ENCODE data around the gene PI4KA.

The PI4KA gene

DNA sequence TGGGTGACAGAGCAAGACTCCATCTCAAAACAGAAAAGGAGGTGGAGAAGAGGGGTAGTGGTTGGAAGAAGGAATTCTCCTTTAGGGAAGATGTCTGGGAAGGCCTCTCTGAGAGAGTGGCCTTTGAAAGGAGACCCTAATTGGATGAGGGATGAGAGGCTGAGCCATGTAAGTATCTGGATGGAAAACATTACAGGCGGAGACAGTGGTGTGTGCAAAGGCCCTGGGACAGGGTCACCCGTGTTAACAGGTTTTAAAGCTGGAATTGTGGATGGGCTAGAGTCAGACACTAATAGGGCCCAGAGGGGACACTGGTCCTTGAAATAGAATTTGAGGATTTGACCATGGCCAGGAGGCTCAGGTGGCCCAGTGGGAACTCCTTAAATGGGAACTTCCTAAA, 10.6 kb upstream of the PI4KA start:
- TF ChIP-seq POLR2A (IDR thresholded peaks at IDR 0.05; ENCODE audit: extremely low read depth, insufficient read length) (no peak), MYC (IDR thresholded peaks at IDR 0.05; ENCODE audit: low read depth, low read length) (no peak)
- TF ChIP-seq, protein P1, sequence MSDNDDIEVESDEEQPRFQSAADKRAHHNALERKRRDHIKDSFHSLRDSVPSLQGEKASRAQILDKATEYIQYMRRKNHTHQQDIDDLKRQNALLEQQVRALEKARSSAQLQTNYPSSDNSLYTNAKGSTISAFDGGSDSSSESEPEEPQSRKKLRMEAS (IDR thresholded peaks at IDR 0.05; ENCODE audit: low read depth, low read length), result no peak
- TF ChIP-seq, protein P2, sequence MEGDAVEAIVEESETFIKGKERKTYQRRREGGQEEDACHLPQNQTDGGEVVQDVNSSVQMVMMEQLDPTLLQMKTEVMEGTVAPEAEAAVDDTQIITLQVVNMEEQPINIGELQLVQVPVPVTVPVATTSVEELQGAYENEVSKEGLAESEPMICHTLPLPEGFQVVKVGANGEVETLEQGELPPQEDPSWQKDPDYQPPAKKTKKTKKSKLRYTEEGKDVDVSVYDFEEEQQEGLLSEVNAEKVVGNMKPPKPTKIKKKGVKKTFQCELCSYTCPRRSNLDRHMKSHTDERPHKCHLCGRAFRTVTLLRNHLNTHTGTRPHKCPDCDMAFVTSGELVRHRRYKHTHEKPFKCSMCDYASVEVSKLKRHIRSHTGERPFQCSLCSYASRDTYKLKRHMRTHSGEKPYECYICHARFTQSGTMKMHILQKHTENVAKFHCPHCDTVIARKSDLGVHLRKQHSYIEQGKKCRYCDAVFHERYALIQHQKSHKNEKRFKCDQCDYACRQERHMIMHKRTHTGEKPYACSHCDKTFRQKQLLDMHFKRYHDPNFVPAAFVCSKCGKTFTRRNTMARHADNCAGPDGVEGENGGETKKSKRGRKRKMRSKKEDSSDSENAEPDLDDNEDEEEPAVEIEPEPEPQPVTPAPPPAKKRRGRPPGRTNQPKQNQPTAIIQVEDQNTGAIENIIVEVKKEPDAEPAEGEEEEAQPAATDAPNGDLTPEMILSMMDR (IDR thresholded peaks at IDR 0.05; ENCODE audit: low read depth, low read length), result no peak
- H3K4me3 ChIP-seq (ENCODE audit: low read depth, low read length), result no peak overlapping the region
- no peak for DNase-seq (ENCODE audit: low read depth)

DNA sequence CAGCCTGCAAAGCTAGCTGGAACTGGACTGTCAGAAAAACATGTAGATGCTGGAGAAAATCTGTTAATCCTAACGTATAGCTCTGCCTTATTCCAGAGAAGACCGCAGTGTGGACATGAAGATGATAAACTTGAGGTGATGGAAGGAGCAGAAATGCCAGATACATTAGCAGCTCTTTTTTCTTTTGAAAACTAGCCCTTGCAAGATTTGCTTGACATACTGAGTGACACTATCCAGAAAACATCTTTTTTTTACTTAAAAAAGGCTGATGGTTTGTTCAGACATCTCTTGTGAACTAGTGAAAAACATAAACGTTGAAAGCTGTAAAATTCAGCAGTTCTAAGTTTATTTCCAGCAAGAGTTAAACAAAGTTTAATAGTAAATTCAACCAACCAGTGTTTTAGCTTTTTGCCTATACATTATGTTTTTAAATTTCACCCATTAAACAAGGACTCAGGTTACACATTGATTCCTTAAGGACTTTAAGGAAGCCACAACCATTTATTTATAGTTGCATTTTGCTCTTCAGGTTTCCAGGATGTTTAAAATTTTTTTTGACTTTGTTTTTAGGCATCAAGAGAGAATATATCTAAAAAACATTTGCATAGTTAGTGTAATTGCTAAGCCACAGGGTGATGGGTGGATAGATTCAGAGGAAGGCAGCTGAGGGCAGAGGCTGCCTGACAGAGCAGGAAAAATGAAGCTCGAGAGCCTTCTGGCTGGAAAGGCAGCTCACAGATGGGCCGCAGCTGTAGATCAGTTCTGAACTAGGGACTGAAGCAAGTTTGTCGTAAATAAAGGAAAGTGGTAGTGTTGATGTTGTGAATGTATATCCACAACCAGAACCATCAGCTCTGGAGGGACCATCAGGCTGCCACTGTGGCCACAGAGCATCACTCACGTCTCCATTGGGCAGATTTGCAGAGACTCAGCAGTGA, 9.7 kb upstream of the PI4KA start:
- TF ChIP-seq POLR2A (IDR thresholded peaks at IDR 0.05; ENCODE audit: extremely low read depth, insufficient read length), result no peak
- no peak for TF ChIP-seq MYC (IDR thresholded peaks at IDR 0.05; ENCODE audit: low read depth, low read length)
- TF ChIP-seq, protein P2 (IDR thresholded peaks at IDR 0.05; ENCODE audit: low read depth, low read length), result no peak
- TF ChIP-seq, protein P1 (IDR thresholded peaks at IDR 0.05; ENCODE audit: low read depth, low read length), result no peak
- H3K4me3 ChIP-seq (ENCODE audit: low read depth, low read length), result no peak overlapping the region
- DNase-seq (ENCODE audit: low read depth), result no peak

DNA sequence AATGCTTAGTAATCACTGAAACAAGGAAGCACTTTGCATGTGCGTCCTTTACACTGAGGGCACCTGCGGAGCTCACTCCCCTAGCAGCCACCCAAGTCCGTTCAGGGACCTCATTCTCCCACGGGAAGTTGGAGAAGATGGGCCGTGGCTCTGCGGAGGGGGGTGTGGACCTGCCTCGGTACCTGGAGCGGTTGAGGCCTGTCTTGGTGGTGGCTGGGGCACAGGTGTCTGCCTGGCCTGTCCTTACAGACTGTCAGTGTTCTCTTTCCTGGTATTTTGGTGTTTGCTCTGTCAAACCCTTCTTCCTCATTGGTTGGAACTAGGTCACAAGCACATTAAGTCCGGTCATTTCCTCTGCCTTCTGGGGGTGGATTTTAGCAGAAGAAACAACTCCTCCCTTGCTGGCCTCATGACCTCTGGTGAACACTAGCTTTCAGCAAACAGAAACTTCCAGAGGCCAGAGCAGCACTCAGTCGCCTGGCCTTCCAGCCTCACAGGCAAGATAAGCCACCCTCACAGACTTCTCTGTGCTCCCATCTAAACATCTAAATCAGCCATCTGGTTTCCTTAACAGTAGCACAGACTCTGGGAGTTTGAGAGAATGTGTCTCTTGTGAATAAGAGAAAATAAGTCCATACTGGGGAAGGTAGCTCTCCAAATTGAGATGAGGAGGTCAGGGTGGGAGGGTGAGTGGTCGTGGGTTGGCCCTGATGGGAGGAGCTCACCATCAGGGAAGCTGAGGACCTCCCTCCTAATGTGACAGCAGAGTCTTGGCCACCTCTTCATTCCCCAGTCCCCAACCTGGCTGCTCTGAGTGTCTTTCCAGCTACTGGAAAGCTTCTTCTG, 8.8 kb upstream of the PI4KA start:
- DNase-seq (ENCODE audit: low read depth), result peak; percentile 25
- no peak overlapping the region for H3K4me3 ChIP-seq (ENCODE audit: low read depth, low read length)
- no peak for TF ChIP-seq MYC (IDR thresholded peaks at IDR 0.05; ENCODE audit: low read depth, low read length)
- TF ChIP-seq, protein P2 (IDR thresholded peaks at IDR 0.05; ENCODE audit: low read depth, low read length), result no peak
- TF ChIP-seq, protein P1 (IDR thresholded peaks at IDR 0.05; ENCODE audit: low read depth, low read length), result no peak
- TF ChIP-seq POLR2A (IDR thresholded peaks at IDR 0.05; ENCODE audit: extremely low read depth, insufficient read length), result no peak

DNA sequence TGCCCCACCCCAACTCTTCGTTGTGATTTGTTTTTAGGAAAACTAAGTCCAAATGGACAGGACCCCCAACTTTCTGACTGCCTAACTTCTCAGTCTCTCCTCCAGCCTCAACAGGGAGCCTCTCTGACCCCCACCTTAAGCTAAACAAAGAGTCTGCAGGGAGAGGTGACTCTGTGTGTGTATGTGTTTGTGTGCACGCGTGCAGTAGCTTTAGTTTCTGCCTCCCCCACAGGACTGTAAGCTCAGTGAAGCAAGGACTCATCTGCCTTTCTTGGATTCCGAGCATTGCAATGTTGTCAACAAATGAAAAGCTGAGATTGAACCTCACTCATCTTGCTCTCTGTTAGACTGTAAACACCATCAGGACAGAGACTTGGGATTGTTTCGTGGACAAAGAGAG, 8.1 kb upstream of the PI4KA start:
- H3K4me3 ChIP-seq (ENCODE audit: low read depth, low read length), result no peak overlapping the region
- TF ChIP-seq MYC (IDR thresholded peaks at IDR 0.05; ENCODE audit: low read depth, low read length) (no peak), POLR2A (IDR thresholded peaks at IDR 0.05; ENCODE audit: extremely low read depth, insufficient read length) (no peak)
- TF ChIP-seq, protein P2 (IDR thresholded peaks at IDR 0.05; ENCODE audit: low read depth, low read length), result no peak
- TF ChIP-seq, protein P1 (IDR thresholded peaks at IDR 0.05; ENCODE audit: low read depth, low read length), result no peak
- DNase-seq (ENCODE audit: low read depth), result no peak

DNA sequence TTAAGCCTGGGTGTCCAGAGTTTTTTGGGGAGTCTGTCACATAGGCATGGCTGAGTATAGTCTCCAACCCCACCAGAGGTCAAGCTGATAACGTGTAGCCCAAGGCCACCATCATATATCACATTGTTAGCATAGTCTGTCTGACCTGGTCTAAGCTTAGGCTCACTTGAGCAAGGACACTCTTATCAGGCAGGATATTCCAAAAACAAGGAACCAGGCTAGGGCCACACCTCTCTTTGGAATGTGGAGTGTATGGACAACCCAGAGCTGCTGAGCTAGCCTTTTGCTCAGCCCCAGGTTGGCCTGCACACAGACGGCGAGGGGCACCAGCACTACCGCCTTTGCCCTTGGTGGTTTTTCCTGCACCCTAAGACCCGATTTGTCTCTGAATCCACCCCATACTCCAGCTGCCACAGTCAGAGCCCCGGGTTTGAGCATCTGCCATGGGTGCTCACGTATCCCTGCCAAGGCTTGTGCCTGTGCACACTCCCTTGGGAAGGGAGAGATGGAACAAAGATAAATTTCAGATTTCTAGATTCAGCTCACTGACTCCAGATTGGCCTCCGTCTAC, 7.3 kb upstream of the PI4KA start:
- no peak for DNase-seq (ENCODE audit: low read depth)
- H3K4me3 ChIP-seq (ENCODE audit: low read depth, low read length), result no peak overlapping the region
- TF ChIP-seq, protein P2 (IDR thresholded peaks at IDR 0.05; ENCODE audit: low read depth, low read length), result no peak
- TF ChIP-seq, protein P1 (IDR thresholded peaks at IDR 0.05; ENCODE audit: low read depth, low read length), result no peak
- TF ChIP-seq POLR2A (IDR thresholded peaks at IDR 0.05; ENCODE audit: extremely low read depth, insufficient read length) (no peak), MYC (IDR thresholded peaks at IDR 0.05; ENCODE audit: low read depth, low read length) (no peak)

All from NB4 (cell line).